SU-DHL-6 (cell line): Measurements from ENCODE around the gene INO80C.
"Not testable (repeated sequence)": the region's sequence is repeated elsewhere in the genome, so short reads cannot be mapped to it uniquely, and the experiment has no call there.

ENCODE experiments used
- H2AFZ ChIP-seq: fragments of 200-600 bp; sonication (generic); 2 replicates; pipeline ENCODE4 v1.6.1; 2014; ENCODE audit warnings: low read depth, mild to moderate bottlenecking, moderate library complexity, mixed read lengths, antibody characterized with exemption, low read length; ENCODE audit not compliant: severe bottlenecking
- H3F3A ChIP-seq: fragments of 200-600 bp; shearing (Covaris generic); 2 replicates; pipeline ENCODE4 v1.6.0; 2016; ENCODE audit warnings: antibody characterized with exemption, mild to moderate bottlenecking; ENCODE audit not compliant: insufficient read depth
- H3K27ac ChIP-seq: fragments of 200-600 bp; sonication (generic); 2 replicates; pipeline ENCODE4 v1.5.1; 2016; ENCODE audit warnings: low read depth, mild to moderate bottlenecking, low read length, moderate library complexity, mixed read lengths
- H3K27me3 ChIP-seq: fragments of 200-600 bp; sonication (generic), shearing (Covaris generic); 2 replicates; pipeline ENCODE4 v1.6.0; 2014; ENCODE audit warnings: mild to moderate bottlenecking, low read length
- H3K36me3 ChIP-seq: fragments of 200-600 bp; sonication (generic); 2 replicates; pipeline ENCODE4 v1.6.1; 2014; ENCODE audit warnings: mild to moderate bottlenecking, low read length, mixed read lengths
- H3K4me2 ChIP-seq: fragments of 300-600, 200-600 bp; shearing (Covaris generic), sonication (generic); 2 replicates; pipeline ENCODE4 v1.6.0; 2014; ENCODE audit warnings: low read length, low read depth, mild to moderate bottlenecking; ENCODE audit not compliant: poor library complexity, severe bottlenecking
- H3K4me3 ChIP-seq: fragments of 200-600 bp; sonication (generic); 2 replicates; pipeline ENCODE4 v1.5.1; 2014; ENCODE audit warnings: antibody characterized with exemption, low read length, mild to moderate bottlenecking, mixed read lengths; ENCODE audit not compliant: insufficient read depth, poor library complexity, severe bottlenecking
- H3K79me2 ChIP-seq: fragments of 200-600 bp; sonication (generic); 2 replicates; pipeline ENCODE4 v1.6.1; 2014; ENCODE audit warnings: mild to moderate bottlenecking, low read length, moderate library complexity; ENCODE audit not compliant: insufficient read depth
- H3K9ac ChIP-seq: fragments of 200-600 bp; sonication (generic); 2 replicates; pipeline ENCODE4 v1.7.0; 2014; ENCODE audit warnings: mild to moderate bottlenecking, low read length
- H3K9me2 ChIP-seq: fragments of 200-600 bp; sonication (generic); replicated peaks from 2 replicates; pipeline ENCODE4 v1.6.1; 2014; ENCODE audit warnings: low read length; ENCODE audit not compliant: insufficient read depth
- H3K9me3 ChIP-seq: fragments of 200-600 bp; sonication (generic); 2 replicates; pipeline ENCODE4 v1.6.1; 2014; ENCODE audit warnings: low read length, mixed read lengths; ENCODE audit not compliant: insufficient read depth
- H4K20me1 ChIP-seq: fragments of 200-600 bp; sonication (generic); 2 replicates; pipeline ENCODE4 v1.6.1; 2014; ENCODE audit warnings: low read depth, mild to moderate bottlenecking, antibody characterized with exemption, low read length, moderate library complexity, mixed read lengths
- EZH2phosphoT487 ChIP-seq: fragments of 200-600 bp; sonication (generic), shearing (Covaris generic); conservative IDR thresholded peaks from 2 replicates; pipeline ENCODE4 v1.6.1; 2018; ENCODE audit warnings: mild to moderate bottlenecking, antibody characterized with exemption, low read length, moderate library complexity, mixed read lengths
- TF ChIP-seq, protein P1 (sequence below): fragments of 200-600 bp; sonication (generic); IDR thresholded peaks from one replicate; pipeline ENCODE4 v1.5.1; 2017; ENCODE audit warnings: antibody characterized with exemption, mild to moderate bottlenecking, low read length, moderate library complexity; ENCODE audit not compliant: insufficient read depth, poor library complexity, severe bottlenecking

Gene INO80C

DNA sequence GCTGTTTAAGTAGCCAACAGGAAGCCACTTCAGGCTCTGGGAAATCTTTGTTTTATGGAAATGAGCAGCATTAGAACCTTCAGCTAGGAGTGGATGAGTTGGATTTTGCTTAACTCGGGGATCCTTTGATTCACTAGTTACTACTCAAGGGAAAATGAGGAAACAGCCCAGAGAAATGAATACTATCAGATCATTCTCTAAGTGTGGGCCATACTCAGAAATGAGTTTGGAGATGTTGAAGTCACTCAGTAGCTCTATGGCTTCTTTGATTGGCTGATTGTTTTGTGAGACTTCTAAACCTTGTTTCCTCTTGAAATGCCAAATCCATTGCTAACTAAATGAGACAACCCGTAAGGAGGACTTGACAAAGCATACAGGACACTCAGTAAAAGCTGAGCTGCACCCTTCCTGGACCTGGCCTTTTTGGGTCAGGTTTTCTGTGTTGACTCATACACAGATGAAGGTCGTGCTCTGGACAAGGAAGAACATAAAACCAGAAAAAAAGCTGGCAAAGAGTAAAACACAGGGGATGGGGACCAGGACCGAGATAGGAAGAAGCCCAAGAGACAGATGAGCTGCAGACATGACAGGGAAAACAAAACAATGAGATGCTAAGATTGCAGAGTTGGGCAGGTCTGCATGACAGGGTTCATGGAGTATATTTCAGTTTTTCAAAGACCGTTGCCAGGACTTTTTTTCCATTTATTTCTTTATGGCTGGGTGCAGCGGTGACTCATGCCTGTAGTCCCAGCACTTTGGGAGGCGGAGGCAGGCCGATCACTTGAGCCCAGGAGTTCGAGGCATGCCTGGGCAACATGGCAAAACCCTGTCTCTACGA lies 41.6 kb downstream of the INO80C start:
- no peaks in the 10 kb centered on the region for H3K36me3 ChIP-seq
- H3F3A ChIP-seq: no peaks in the 10 kb centered on the region
- H4K20me1 ChIP-seq: no peaks in the 10 kb centered on the region
- no peak for TF ChIP-seq EZH2phosphoT487
- TF ChIP-seq, protein P1, sequence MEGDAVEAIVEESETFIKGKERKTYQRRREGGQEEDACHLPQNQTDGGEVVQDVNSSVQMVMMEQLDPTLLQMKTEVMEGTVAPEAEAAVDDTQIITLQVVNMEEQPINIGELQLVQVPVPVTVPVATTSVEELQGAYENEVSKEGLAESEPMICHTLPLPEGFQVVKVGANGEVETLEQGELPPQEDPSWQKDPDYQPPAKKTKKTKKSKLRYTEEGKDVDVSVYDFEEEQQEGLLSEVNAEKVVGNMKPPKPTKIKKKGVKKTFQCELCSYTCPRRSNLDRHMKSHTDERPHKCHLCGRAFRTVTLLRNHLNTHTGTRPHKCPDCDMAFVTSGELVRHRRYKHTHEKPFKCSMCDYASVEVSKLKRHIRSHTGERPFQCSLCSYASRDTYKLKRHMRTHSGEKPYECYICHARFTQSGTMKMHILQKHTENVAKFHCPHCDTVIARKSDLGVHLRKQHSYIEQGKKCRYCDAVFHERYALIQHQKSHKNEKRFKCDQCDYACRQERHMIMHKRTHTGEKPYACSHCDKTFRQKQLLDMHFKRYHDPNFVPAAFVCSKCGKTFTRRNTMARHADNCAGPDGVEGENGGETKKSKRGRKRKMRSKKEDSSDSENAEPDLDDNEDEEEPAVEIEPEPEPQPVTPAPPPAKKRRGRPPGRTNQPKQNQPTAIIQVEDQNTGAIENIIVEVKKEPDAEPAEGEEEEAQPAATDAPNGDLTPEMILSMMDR: no peak
- no peak overlapping the region for H3K4me3 ChIP-seq
- no peak overlapping the region for H3K9ac ChIP-seq
- H2AFZ ChIP-seq: no peak overlapping the region
- no peak overlapping the region for H3K4me2 ChIP-seq
- H3K79me2 ChIP-seq: no peaks in the 10 kb centered on the region
- H3K27me3 ChIP-seq: no peaks in the 10 kb centered on the region
- no peaks in the 10 kb centered on the region for H3K9me2 ChIP-seq
- H3K27ac ChIP-seq: no peak overlapping the region
- no peaks in the 10 kb centered on the region for H3K9me3 ChIP-seq

DNA sequence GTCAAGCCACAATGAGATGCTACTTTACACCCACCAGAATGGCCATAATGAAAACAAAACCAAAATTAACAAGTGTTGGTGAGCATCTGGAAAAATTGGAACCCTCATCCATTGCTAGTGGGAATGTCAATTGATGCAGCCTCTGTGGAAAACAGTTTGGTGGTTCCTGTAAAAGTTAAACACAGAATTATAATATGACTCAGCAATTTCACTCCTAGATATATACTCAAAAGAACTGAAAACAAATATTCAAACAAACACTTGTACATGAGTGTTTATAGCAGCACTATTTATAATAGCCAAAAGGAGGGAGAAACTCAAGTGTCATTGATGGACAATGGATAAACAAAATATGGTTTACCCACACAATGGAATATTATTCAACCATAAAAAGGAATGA lies 43.0 kb downstream of the INO80C start:
- H3K9ac ChIP-seq: no peak overlapping the region
- H3K4me2 ChIP-seq: no peak overlapping the region
- H2AFZ ChIP-seq: no peak overlapping the region
- H3K36me3 ChIP-seq: no peaks in the 10 kb centered on the region
- no peaks in the 10 kb centered on the region for H3K27me3 ChIP-seq
- TF ChIP-seq, protein P1: no peak
- no peak overlapping the region for H3K4me3 ChIP-seq
- no peak overlapping the region for H3K27ac ChIP-seq
- no peaks in the 10 kb centered on the region for H3F3A ChIP-seq
- H4K20me1 ChIP-seq: no peaks in the 10 kb centered on the region
- no peaks in the 10 kb centered on the region for H3K79me2 ChIP-seq
- H3K9me3 ChIP-seq: no peaks in the 10 kb centered on the region
- H3K9me2 ChIP-seq: no peaks in the 10 kb centered on the region

DNA sequence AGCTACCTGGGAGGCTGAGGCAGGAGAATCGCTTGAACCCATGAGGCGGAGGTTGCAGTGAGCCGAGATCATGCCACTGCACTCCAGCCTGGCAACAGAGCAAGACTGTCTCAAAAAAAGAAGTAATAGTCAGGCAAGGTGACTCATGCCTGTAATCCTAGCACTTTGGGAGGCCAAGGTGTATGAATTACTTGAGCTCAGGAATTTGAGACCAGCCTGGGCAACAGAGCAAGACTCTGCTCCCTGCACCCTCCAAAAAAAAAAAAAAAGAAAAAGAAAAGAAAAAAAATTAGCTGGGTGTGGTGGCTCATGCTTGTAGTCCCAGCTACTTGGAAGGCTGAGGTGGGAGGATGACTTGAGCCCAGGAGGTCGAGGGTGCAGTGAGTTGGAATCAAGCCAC lies 44.7 kb downstream of the INO80C start:
- not testable (repeated sequence) for H3K9ac ChIP-seq, H3F3A ChIP-seq, H3K79me2 ChIP-seq, H3K27me3 ChIP-seq, H3K36me3 ChIP-seq, H3K27ac ChIP-seq, H3K9me3 ChIP-seq, H2AFZ ChIP-seq, H3K9me2 ChIP-seq, H3K4me2 ChIP-seq, H4K20me1 ChIP-seq, H3K4me3 ChIP-seq

DNA sequence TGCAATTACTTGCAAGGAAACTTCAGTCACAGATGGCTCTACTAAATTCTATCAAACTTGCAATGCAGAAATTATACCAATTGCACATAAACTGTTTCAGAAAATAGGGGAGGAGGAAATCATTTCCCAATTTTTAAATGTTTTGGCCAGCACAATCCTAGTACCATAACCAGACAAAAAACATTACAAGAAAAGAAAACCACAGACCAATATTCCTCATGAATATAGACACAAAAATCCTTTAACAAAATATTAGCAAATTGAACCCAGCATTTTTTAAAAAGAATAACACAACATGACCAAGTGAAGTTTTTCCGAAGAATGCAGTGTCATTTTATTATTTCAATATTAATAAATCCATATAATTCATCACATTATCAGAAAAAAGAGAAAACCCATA lies 45.8 kb downstream of the INO80C start:
- H3K36me3 ChIP-seq: no peaks in the 10 kb centered on the region
- H3K9me3 ChIP-seq: no peaks in the 10 kb centered on the region
- no peak overlapping the region for H3K4me2 ChIP-seq
- no peaks in the 10 kb centered on the region for H3K27me3 ChIP-seq
- H3K79me2 ChIP-seq: no peaks in the 10 kb centered on the region
- no peaks in the 10 kb centered on the region for H3F3A ChIP-seq
- H4K20me1 ChIP-seq: no peaks in the 10 kb centered on the region
- no peak overlapping the region for H3K27ac ChIP-seq
- no peaks in the 10 kb centered on the region for H3K9me2 ChIP-seq
- TF ChIP-seq, protein P1: no peak
- no peak for TF ChIP-seq EZH2phosphoT487
- H2AFZ ChIP-seq: no peak overlapping the region
- no peak overlapping the region for H3K9ac ChIP-seq
- no peak overlapping the region for H3K4me3 ChIP-seq
